Testis (tissue), 3 donors: ENCODE data around the gene SASH1. TPM values are rescaled to one million over a fixed set of nuclear protein-coding genes. Genes with fewer than 3 reads are reported as not detected.

Experiments
- DNase-seq: peaks from one replicate; pipeline ENCODE4 v3.0.0-alpha.2; 2019
- H3K27ac ChIP-seq, 2 donors: fragments of 200-600 bp; sonication (generic); one replicate each; pipeline ENCODE4 v1.5.1; 2019
- H3K27me3 ChIP-seq: fragments of 200-600 bp; sonication (generic); one replicate; pipeline ENCODE4 v1.5.1; 2019
- H3K36me3 ChIP-seq: fragments of 200-600 bp; sonication (generic); one replicate; pipeline ENCODE4 v1.5.1; 2017; ENCODE audit warnings: low read depth; ENCODE audit errors: missing control alignments
- H3K4me1 ChIP-seq: fragments of 200-600 bp; sonication (generic); one replicate; pipeline ENCODE4 v1.5.1; 2019
- H3K4me3 ChIP-seq, 2 donors: fragments of 200-600 bp; sonication (generic); one replicate each; pipeline ENCODE4 v1.5.1; 2017 to 2019
- H3K9me3 ChIP-seq: fragments of 200-600 bp; sonication (generic); one replicate; pipeline ENCODE4 v1.5.1; 2017
- POLR2A ChIP-seq: fragments of 450-650 bp; IDR thresholded peaks from one replicate; pipeline ENCODE4 v1.6.1; 2017; ENCODE audit warnings: antibody characterized with exemption, mild to moderate bottlenecking, moderate library complexity
- WGBS, 2 donors: methylation state at CpG; one replicate each; pipeline ENCODE4 v1.1.5; 2018; 5-methylcytosine and 5-hydroxymethylcytosine counted together
- intact Hi-C: fragments of 100-400 bp; cut with DNase I; formaldehyde crosslinking; loops from one replicate; pipeline ENCODE4 v1.15.1; 2023; ENCODE audit warnings: low total_unique reads
- polyA plus RNA-seq: library from polyadenylated mRNA; stranded (reverse); fragments of 350-450 nt; fragmentation: Illumina TruSeq; extraction: RNeasy Lipid Tissue Mini Kit (QIAGEN cat#74804); gene quantifications from one replicate; pipeline ENCODE4 v1.2.3, GENCODE V29; 2014; ENCODE audit warnings: low read depth, low replicate concordance; ENCODE audit not compliant: insufficient read depth
- total RNA-seq, 2 donors: library from RNA; depleted of rRNA; stranded (reverse); fragments of >200 nt; gene quantifications; one replicate each; pipeline ENCODE4 v1.2.3, GENCODE V29; 2016
- TF ChIP-seq, protein P1 (sequence below), 3 experiments: fragments of 450-650 bp in 2 of 3; fragments of 200-600 bp in 1 of 3; sonication (generic) in 1 of 3; IDR thresholded peaks; one replicate each; pipeline ENCODE4 v1.5.1; 2016 to 2019; ENCODE audit warnings: antibody characterized with exemption in 3 of 3, mild to moderate bottlenecking in 2 of 3, moderate library complexity in 1 of 3

Gene SASH1
- total and polyA plus RNA-seq, 3 donors from 2014 or later, result 12.1 to 42.1 (median 40.3) TPM

GRCh38 chr6:148538261-148539190 is 195.9 kb downstream of the SASH1 start:
- 47 to 54% methylated on average over 13 of the region's 13 CpGs for WGBS, 2 donors
- Histone ChIP-seq H3K27ac (peak overlapping the region; percentile 4 to 77), H3K4me1 (no peaks in the 10 kb centered on the region), H3K9me3 (no peaks in the 10 kb centered on the region), H3K4me3 (no peak overlapping the region), H3K36me3 (no peaks in the 10 kb centered on the region), H3K27me3 (no peaks in the 10 kb centered on the region)
- TF ChIP-seq, protein P1, sequence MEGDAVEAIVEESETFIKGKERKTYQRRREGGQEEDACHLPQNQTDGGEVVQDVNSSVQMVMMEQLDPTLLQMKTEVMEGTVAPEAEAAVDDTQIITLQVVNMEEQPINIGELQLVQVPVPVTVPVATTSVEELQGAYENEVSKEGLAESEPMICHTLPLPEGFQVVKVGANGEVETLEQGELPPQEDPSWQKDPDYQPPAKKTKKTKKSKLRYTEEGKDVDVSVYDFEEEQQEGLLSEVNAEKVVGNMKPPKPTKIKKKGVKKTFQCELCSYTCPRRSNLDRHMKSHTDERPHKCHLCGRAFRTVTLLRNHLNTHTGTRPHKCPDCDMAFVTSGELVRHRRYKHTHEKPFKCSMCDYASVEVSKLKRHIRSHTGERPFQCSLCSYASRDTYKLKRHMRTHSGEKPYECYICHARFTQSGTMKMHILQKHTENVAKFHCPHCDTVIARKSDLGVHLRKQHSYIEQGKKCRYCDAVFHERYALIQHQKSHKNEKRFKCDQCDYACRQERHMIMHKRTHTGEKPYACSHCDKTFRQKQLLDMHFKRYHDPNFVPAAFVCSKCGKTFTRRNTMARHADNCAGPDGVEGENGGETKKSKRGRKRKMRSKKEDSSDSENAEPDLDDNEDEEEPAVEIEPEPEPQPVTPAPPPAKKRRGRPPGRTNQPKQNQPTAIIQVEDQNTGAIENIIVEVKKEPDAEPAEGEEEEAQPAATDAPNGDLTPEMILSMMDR (IDR thresholded peaks at IDR 0.05), result no peak
- TF ChIP-seq POLR2A, result no peak
- DNase-seq, result no peak
- intact Hi-C loops, result no loop called here

DNA sequence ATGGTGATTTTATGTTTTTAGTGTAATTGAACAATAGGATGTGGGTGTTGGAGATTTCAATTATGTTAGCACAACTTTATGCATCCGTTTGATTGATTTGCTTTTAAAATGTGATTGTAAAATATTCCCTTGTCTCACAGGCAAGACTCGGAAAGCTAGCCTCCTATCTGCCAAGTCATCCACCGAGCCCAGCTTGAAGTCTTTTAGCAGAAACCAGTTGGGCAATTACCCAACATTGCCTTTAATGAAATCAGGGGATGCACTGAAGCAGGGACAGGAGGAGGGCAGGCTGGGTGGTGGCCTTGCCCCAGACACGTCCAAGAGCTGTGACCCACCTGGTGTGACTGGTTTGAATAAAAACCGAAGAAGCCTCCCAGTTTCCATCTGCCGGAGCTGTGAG is 200.9 kb downstream of the SASH1 start:
- Histone ChIP-seq H3K27me3 (no peaks in the 10 kb centered on the region), H3K4me1 (no peaks in the 10 kb centered on the region), H3K36me3 (no peaks in the 10 kb centered on the region), H3K4me3 (no peak overlapping the region), H3K9me3 (no peaks in the 10 kb centered on the region), H3K27ac (no peak overlapping the region)
- WGBS, 2 donors, result 94 to 95% methylated on average over 6 of the region's 6 CpGs
- intact Hi-C loops, result no loop called here
- no peak for DNase-seq
- no peak for TF ChIP-seq POLR2A
- TF ChIP-seq, protein P1 (IDR thresholded peaks at IDR 0.05), result no peak

DNA sequence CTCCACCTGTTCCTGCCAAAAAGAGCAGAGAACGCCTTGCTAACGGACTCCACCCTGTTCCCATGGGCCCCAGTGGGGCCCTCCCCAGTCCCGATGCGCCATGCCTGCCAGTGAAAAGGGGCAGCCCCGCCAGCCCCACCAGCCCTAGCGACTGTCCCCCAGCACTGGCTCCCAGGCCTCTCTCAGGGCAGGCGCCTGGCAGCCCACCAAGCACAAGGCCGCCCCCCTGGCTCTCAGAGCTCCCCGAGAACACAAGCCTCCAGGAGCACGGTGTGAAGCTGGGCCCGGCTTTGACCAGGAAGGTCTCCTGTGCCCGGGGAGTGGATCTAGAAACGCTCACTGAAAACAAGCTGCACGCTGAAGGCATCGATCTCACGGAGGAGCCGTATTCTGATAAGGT is 201.8 kb downstream of the SASH1 start:
- TF ChIP-seq POLR2A, result no peak
- TF ChIP-seq, protein P1 (IDR thresholded peaks at IDR 0.05), result no peak
- 88 to 99% methylated on average over 5 to 14 of the region's 17 CpGs for WGBS, 2 donors
- H3K4me3 ChIP-seq, result no peak overlapping the region
- H3K27ac ChIP-seq, result no peak overlapping the region
- no peaks in the 10 kb centered on the region for H3K27me3 ChIP-seq
- no peak for DNase-seq
- intact Hi-C loops, result no loop called here
- H3K36me3 ChIP-seq, result no peaks in the 10 kb centered on the region
- H3K4me1 ChIP-seq, result no peaks in the 10 kb centered on the region
- no peaks in the 10 kb centered on the region for H3K9me3 ChIP-seq

GRCh38 chr6:148545901-148546300 is 203.3 kb downstream of the SASH1 start:
- no peaks in the 10 kb centered on the region for H3K36me3 ChIP-seq
- H3K27ac ChIP-seq, result no peak overlapping the region
- no peak overlapping the region for H3K4me3 ChIP-seq
- no peaks in the 10 kb centered on the region for H3K9me3 ChIP-seq
- H3K27me3 ChIP-seq, result no peaks in the 10 kb centered on the region
- H3K4me1 ChIP-seq, result no peaks in the 10 kb centered on the region
- no peak for TF ChIP-seq POLR2A
- TF ChIP-seq, protein P1 (IDR thresholded peaks at IDR 0.05), result no peak
- intact Hi-C loops, result no loop called here
- no peak for DNase-seq
- 91 to 96% methylated on average over 8 to 14 of the region's 14 CpGs for WGBS, 2 donors
